SJCRH30 (cell line): ENCODE results near the gene COL20A1. TPM values are rescaled to one million over a fixed set of nuclear protein-coding genes. Genes with fewer than 3 reads are reported as not detected.
A peak's percentile ranks its signal among the peaks of the same experiment; 100 is the strongest.

Experiments
- DNase-seq, 2 experiments: peaks; one replicate each; pipeline ENCODE4 v3.0.0-alpha.2; 2015 to 2020
- H3K27ac ChIP-seq: fragments of 250-450 bp; sonication (Bioruptor Pico); 2 replicates; pipeline ENCODE4 v1.5.1; 2020; ENCODE audit warnings: mild to moderate bottlenecking, moderate library complexity
- H3K27me3 ChIP-seq: fragments of 250-450 bp; sonication (Bioruptor Pico); 2 replicates; pipeline ENCODE4 v1.5.1; 2020; ENCODE audit warnings: mild to moderate bottlenecking, moderate library complexity
- H3K36me3 ChIP-seq: fragments of 250-450 bp; sonication (Bioruptor Pico); 2 replicates; pipeline ENCODE4 v1.5.1; 2020; ENCODE audit warnings: mild to moderate bottlenecking, moderate library complexity
- H3K4me1 ChIP-seq: fragments of 250-450 bp; sonication (Bioruptor Pico); 2 replicates; pipeline ENCODE4 v1.5.1; 2020; ENCODE audit warnings: mild to moderate bottlenecking, moderate library complexity
- H3K4me3 ChIP-seq: fragments of 250-450 bp; sonication (Bioruptor Pico); 2 replicates; pipeline ENCODE4 v1.5.1; 2020; ENCODE audit warnings: mild to moderate bottlenecking, moderate library complexity
- H3K9me3 ChIP-seq: fragments of 250-450 bp; sonication (Bioruptor Pico); replicated peaks from 2 replicates; pipeline ENCODE4 v1.5.1; 2020; ENCODE audit warnings: mild to moderate bottlenecking, moderate library complexity
- total RNA-seq: library from RNA; depleted of rRNA; stranded (reverse); fragments of >200 nt; shearing (Covaris generic); gene quantifications from 2 replicates; pipeline ENCODE4 v1.2.3, GENCODE V29; 2014

The COL20A1 gene
- total RNA-seq, 1 experiment from 2014 or later: not detected

- Histone ChIP-seq H3K27ac (no peak overlapping the region), H3K4me1 (no peaks in the 10 kb centered on the region), H3K4me3 (no peak overlapping the region), H3K27me3 (no peaks in the 10 kb centered on the region), H3K36me3 (peaks cover 31% of the 10 kb centered on the region), H3K9me3 (no peaks in the 10 kb centered on the region)
- DNase-seq: no peak
Measured at GRCh38 chr20:63289311-63290135, 3.5 kb upstream of the COL20A1 start.

GRCh38 chr20:63290136-63290676, 2.8 kb upstream of the COL20A1 start:
- Histone ChIP-seq H3K9me3 (no peaks in the 10 kb centered on the region), H3K4me3 (no peak overlapping the region)

GRCh38 chr20:63290677-63291472, 2.1 kb upstream of the COL20A1 start:
- DNase-seq: peak; percentile 64 to 74
- H3K27me3 ChIP-seq: peaks cover 5% of the 10 kb centered on the region
- peaks cover 20% of the 10 kb centered on the region for H3K36me3 ChIP-seq
- no peaks in the 10 kb centered on the region for H3K4me1 ChIP-seq
- H3K9me3 ChIP-seq: no peaks in the 10 kb centered on the region
- H3K4me3 ChIP-seq: no peak overlapping the region
- H3K27ac ChIP-seq: no peak overlapping the region

More at GRCh38 chr20:63290136-63290676, 2.8 kb upstream of the COL20A1 start:
- Histone ChIP-seq H3K36me3 (peaks cover 27% of the 10 kb centered on the region), H3K27ac (no peak overlapping the region), H3K27me3 (no peaks in the 10 kb centered on the region; the same call in 1 of the 2 replicates), H3K4me1 (no peaks in the 10 kb centered on the region)
- DNase-seq: no peak

GRCh38 chr20:63291811-63292210, 1.2 kb upstream of the COL20A1 start:
- no peak for DNase-seq
- no peaks in the 10 kb centered on the region for H3K9me3 ChIP-seq
- no peak overlapping the region for H3K27ac ChIP-seq
- H3K27me3 ChIP-seq: peaks cover 7% of the 10 kb centered on the region
- no peak overlapping the region for H3K4me3 ChIP-seq
- H3K4me1 ChIP-seq: no peaks in the 10 kb centered on the region
- peaks cover 19% of the 10 kb centered on the region for H3K36me3 ChIP-seq

- Histone ChIP-seq H3K36me3 (peaks cover 19% of the 10 kb centered on the region), H3K4me3 (no peak overlapping the region), H3K27me3 (peaks cover 7% of the 10 kb centered on the region), H3K9me3 (no peaks in the 10 kb centered on the region), H3K27ac (no peak overlapping the region), H3K4me1 (no peaks in the 10 kb centered on the region)
- peak in 1 of 2 experiments; percentile 59 for DNase-seq
Measured at GRCh38 chr20:63292292-63292701, 689 bp upstream of the COL20A1 start.

DNA sequence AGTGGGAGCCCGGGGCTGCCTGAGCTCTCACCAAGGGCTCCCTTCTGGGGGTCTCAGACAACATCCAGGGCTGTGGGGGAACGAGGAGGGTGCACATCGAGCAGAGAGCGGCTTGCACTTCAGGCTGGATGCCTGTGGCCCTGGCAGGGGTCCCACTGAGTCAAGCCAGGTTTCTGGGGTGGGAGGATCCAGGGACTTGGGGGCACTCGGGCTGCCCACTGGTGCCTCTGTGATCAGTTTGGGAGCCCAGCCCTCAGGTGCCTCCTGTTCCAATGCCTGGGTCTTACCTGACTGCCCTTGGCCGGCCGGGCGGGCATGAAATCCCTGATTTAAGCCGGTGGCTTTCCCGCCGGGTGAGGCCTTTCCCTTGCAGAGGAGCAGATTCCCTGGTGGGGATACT, 470 bp downstream of the COL20A1 start:
- DNase-seq: no peak
- H3K4me1 ChIP-seq: no peaks in the 10 kb centered on the region
- peaks cover 9% of the 10 kb centered on the region for H3K36me3 ChIP-seq
- H3K4me3 ChIP-seq: no peak overlapping the region
- no peak overlapping the region for H3K27ac ChIP-seq
- peaks cover 7% of the 10 kb centered on the region for H3K27me3 ChIP-seq
- no peaks in the 10 kb centered on the region for H3K9me3 ChIP-seq

DNA sequence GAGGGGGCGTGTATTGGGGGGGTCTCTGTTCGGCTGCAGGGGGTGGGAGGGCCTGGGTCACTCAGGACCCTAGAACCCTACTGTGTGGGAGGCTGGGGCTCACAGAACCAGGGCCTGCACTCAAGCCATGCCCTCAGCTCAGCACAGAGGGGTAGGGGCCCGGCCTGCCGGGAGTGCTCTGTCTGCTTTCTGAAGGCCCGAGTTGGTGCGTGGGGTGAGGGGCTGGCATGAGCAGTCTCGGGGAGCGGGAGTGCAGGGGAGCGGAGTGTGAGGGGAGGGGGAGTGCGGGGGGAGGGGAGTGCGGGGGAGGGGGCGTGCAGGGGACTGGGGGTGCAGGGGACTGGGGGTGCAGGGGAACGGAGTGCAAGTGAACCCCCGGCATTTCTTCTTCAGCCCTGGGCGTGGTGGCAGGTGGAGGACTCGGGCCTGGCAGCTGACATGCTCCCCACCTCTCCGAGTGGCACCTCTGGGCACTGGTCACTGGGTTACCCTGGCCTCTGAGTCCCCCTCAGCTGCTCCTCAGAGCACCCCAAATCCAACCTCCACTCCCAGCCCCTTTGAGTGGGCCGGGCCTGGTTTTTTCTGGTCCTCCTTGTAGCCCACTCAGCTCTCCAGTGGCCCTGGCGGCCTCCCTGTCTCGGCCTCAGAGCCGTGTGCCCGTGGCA, 1.0 kb downstream of the COL20A1 start:
- Histone ChIP-seq H3K4me3 (no peak overlapping the region), H3K27ac (no peak overlapping the region), H3K27me3 (peaks cover 7% of the 10 kb centered on the region), H3K9me3 (no peaks in the 10 kb centered on the region), H3K36me3 (peaks cover 3% of the 10 kb centered on the region), H3K4me1 (no peaks in the 10 kb centered on the region)
- DNase-seq: no peak

GRCh38 chr20:63294536-63294900, 1.5 kb downstream of the COL20A1 start:
- Histone ChIP-seq H3K4me3 (no peak overlapping the region), H3K4me1 (no peaks in the 10 kb centered on the region), H3K36me3 (no peaks in the 10 kb centered on the region; the same call in 1 of the 2 replicates), H3K27ac (no peak overlapping the region), H3K27me3 (peaks cover 7% of the 10 kb centered on the region), H3K9me3 (no peaks in the 10 kb centered on the region)
- no peak for DNase-seq

DNA sequence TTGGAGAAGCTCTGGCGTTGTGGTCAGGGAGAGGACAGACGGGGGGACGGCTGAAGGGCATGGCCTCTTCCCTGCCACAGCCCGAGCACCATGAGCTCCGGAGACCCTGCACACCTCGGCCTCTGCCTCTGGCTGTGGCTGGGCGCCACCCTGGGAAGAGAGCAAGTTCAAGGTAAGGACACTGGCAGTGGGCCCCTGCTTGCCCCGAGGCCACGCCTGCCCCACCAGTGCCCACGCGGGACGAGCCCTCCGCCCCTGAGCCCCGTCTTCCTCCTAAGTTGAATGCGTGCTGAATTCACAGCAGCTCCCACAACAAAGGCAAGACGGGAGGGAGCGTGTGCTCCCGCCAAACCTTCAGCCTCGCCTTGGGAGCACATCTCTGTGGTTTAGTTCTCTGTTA, 2.0 kb downstream of the COL20A1 start:
- H3K27ac ChIP-seq: no peak overlapping the region
- H3K4me1 ChIP-seq: no peaks in the 10 kb centered on the region
- H3K36me3 ChIP-seq: no peaks in the 10 kb centered on the region
- no peak for DNase-seq
- H3K27me3 ChIP-seq: peaks cover 7% of the 10 kb centered on the region
- H3K9me3 ChIP-seq: no peaks in the 10 kb centered on the region
- no peak overlapping the region for H3K4me3 ChIP-seq

DNA sequence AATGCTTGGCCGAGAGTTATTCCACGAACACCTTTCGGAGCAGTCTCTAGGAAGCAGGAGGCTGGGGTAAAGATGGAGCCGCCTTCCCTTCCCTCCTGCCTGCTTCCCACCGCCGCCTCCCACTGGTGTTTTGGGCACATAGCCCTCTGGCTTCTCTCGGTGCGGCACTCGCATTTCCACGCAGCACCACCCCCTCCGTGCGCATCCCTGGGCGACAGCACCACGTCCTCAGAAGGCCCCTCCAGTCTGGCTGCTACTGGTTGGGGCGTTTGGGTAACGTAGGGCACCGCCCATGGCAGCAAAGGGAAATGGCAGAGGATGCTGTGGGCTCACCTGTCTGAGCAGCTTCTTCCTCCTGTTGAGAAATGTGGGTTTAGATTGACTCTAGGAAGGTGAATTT, 2.4 kb downstream of the COL20A1 start:
- no peak overlapping the region for H3K27ac ChIP-seq
- no peak overlapping the region for H3K4me3 ChIP-seq
- H3K9me3 ChIP-seq: no peaks in the 10 kb centered on the region
- no peaks in the 10 kb centered on the region for H3K4me1 ChIP-seq
- H3K27me3 ChIP-seq: peaks cover 7% of the 10 kb centered on the region
- DNase-seq: no peak
- H3K36me3 ChIP-seq: no peaks in the 10 kb centered on the region

- no peaks in the 10 kb centered on the region for H3K9me3 ChIP-seq
- DNase-seq: no peak
- H3K27ac ChIP-seq: no peak overlapping the region
- no peak overlapping the region for H3K4me3 ChIP-seq
- no peaks in the 10 kb centered on the region for H3K36me3 ChIP-seq
- H3K4me1 ChIP-seq: no peaks in the 10 kb centered on the region
- peaks cover 7% of the 10 kb centered on the region for H3K27me3 ChIP-seq
Measured at GRCh38 chr20:63295846-63296245, 2.9 kb downstream of the COL20A1 start.

DNA sequence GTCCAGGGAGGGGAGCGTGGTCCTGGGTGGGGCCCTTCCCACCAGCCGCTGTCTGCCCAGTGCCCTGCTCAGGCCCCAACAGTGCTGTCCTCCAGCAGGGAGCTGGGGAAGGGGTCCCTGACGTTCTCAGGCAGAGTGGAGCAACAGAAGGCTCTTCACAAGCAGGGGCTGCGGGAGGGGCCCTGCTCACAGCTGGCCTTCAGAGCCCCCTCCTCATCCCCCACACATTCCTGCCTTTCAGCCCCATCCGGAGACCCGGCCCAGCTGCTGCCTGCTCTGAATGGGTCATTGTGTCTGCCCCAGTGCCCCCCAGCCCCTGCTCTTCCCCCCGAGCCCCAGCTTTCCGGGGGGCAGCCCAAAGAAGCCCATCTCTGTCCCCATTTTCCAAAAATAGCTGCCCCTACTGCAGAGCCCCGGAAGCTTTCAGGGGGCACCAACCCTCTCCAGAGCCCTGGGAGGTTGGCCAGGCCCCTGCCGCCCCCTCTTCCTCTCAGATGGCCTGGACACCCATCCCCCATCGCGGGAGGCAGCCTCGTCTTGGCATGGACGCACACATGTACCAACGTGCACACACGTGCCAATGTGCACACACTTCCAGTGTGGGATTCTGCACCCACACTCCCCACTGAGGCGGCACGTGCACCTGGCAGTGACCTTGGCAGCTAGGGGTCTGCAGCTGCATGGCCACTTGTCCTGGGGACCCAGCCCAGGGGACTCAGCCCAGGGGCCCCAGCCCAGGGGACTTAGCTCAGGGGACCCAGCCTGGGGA, 3.7 kb downstream of the COL20A1 start:
- no peak overlapping the region for H3K4me3 ChIP-seq
- no peak for DNase-seq
- H3K4me1 ChIP-seq: no peaks in the 10 kb centered on the region
- no peaks in the 10 kb centered on the region for H3K9me3 ChIP-seq
- H3K27ac ChIP-seq: no peak overlapping the region
- H3K36me3 ChIP-seq: no peaks in the 10 kb centered on the region
- peaks cover 7% of the 10 kb centered on the region for H3K27me3 ChIP-seq

- Histone ChIP-seq H3K27ac (no peak overlapping the region), H3K4me1 (no peaks in the 10 kb centered on the region), H3K4me3 (no peak overlapping the region), H3K27me3 (peaks cover 7% of the 10 kb centered on the region), H3K36me3 (no peaks in the 10 kb centered on the region), H3K9me3 (no peaks in the 10 kb centered on the region)
- no peak for DNase-seq
Measured at GRCh38 chr20:63297371-63297781, 4.4 kb downstream of the COL20A1 start.
